ENCODE results near the gene NDUFA11.

NDUFA11 gene

GRCh38 chr19:5932609-5933262 lies 29.1 kb upstream of the NDUFA11 start:
- DNase-seq (ENCODE audit: low spot score) = no peak

- DNase-seq (ENCODE audit: low spot score) = no peak
Measured at GRCh38 chr19:5932146-5932545, 28.6 kb upstream of the NDUFA11 start.

GRCh38 chr19:5931251-5931650 lies 27.7 kb upstream of the NDUFA11 start:
- no peak for DNase-seq (ENCODE audit: low spot score)

- DNase-seq (ENCODE audit: low spot score) = no peak
Measured at GRCh38 chr19:5929625-5930024, 26.0 kb upstream of the NDUFA11 start.

- DNase-seq (ENCODE audit: low spot score) = no peak
Measured at GRCh38 chr19:5929179-5929578, 25.6 kb upstream of the NDUFA11 start.

GRCh38 chr19:5927441-5927821 lies 23.8 kb upstream of the NDUFA11 start:
- no peak for DNase-seq (ENCODE audit: low spot score)

GRCh38 chr19:5926641-5927440 lies 23.3 kb upstream of the NDUFA11 start:
- peak; percentile 86 for DNase-seq (ENCODE audit: low spot score)

GRCh38 chr19:5925830-5926427 lies 22.3 kb upstream of the NDUFA11 start:
- DNase-seq (ENCODE audit: low spot score) = no peak

- DNase-seq (ENCODE audit: low spot score) = no peak
Measured at GRCh38 chr19:5923356-5923755, 19.8 kb upstream of the NDUFA11 start.

- DNase-seq (ENCODE audit: low spot score) = no peak
Measured at GRCh38 chr19:5922161-5922545, 18.6 kb upstream of the NDUFA11 start.

GRCh38 chr19:5921516-5922160 lies 18.0 kb upstream of the NDUFA11 start:
- no peak for DNase-seq (ENCODE audit: low spot score)

- DNase-seq (ENCODE audit: low spot score) = no peak
Measured at GRCh38 chr19:5918463-5919079, 15.0 kb upstream of the NDUFA11 start.

- DNase-seq (ENCODE audit: low spot score) = no peak
Measured at GRCh38 chr19:5917431-5918107, 14.0 kb upstream of the NDUFA11 start.

- no peak for DNase-seq (ENCODE audit: low spot score)
Measured at GRCh38 chr19:5916181-5916708, 12.7 kb upstream of the NDUFA11 start.

GRCh38 chr19:5915782-5916165 lies 12.2 kb upstream of the NDUFA11 start:
- no peak for DNase-seq (ENCODE audit: low spot score)

- no peak for DNase-seq (ENCODE audit: low spot score)
Measured at GRCh38 chr19:5914946-5915781, 11.6 kb upstream of the NDUFA11 start.

GRCh38 chr19:5914358-5914774 lies 10.8 kb upstream of the NDUFA11 start:
- no peak for DNase-seq (ENCODE audit: low spot score)

- peak; percentile 82 for DNase-seq (ENCODE audit: low spot score)
Measured at GRCh38 chr19:5913739-5914357, 10.3 kb upstream of the NDUFA11 start, which contains the start of gene CAPS. CAPS (plus strand) TSS chr19:5914254; CDS start chr19:5914407, 153 bp downstream.

GRCh38 chr19:5911366-5911765 lies 7.8 kb upstream of the NDUFA11 start:
- DNase-seq (ENCODE audit: low spot score) = no peak

GRCh38 chr19:5910638-5910907 lies 7.0 kb upstream of the NDUFA11 start:
- DNase-seq (ENCODE audit: low spot score) = no peak
